ENCODE measurements around the gene IFNA2.

The IFNA2 gene

GRCh38 chr9:21357479-21358460 lies 27.4 kb downstream of the IFNA2 start:
- TF ChIP-seq MAX (IDR thresholded peaks at IDR 0.05) (no peak), CEBPB (IDR thresholded peaks at IDR 0.05) (no peak), TEAD4 (IDR thresholded peaks at IDR 0.05) (no peak), NFIC (IDR thresholded peaks at IDR 0.05) (no peak), REST (IDR thresholded peaks at IDR 0.05; ENCODE audit: low read depth) (no peak), YY1 (IDR thresholded peaks at IDR 0.05; ENCODE audit: low read depth) (no peak), FOXM1 (IDR thresholded peaks at IDR 0.05; ENCODE audit: borderline replicate concordance, low read depth) (no peak)

- TF ChIP-seq FOXM1 (IDR thresholded peaks at IDR 0.05; ENCODE audit: borderline replicate concordance, low read depth) (no peak), RAD21 (IDR thresholded peaks at IDR 0.05; ENCODE audit: low read depth) (no peak), TEAD4 (IDR thresholded peaks at IDR 0.05) (no peak), EGR1 (IDR thresholded peaks at IDR 0.05) (no peak), ZBTB7A (IDR thresholded peaks at IDR 0.05; ENCODE audit: low read depth) (no peak), CREB1 (IDR thresholded peaks at IDR 0.05; ENCODE audit: low read depth) (no peak), YY1 (IDR thresholded peaks at IDR 0.05; ENCODE audit: low read depth) (no peak)
These were observed 34.4 kb downstream of the IFNA2 start, which contains the start of gene IFNA6 for GRCh38 chr9:21350787-21351186. Gene IFNA6 (minus strand): TSS chr9:21350887. CDS start chr9:21350887, 0 bp downstream.

- TF ChIP-seq TEAD4 (IDR thresholded peaks at IDR 0.05) = no peak
- TF ChIP-seq EP300 (IDR thresholded peaks at IDR 0.05; ENCODE audit: borderline replicate concordance) = no peak
- TF ChIP-seq ZBTB7A (IDR thresholded peaks at IDR 0.05; ENCODE audit: low read depth) = no peak
- TF ChIP-seq USF1 (IDR thresholded peaks at IDR 0.05) = no peak
- TF ChIP-seq TCF12 (IDR thresholded peaks at IDR 0.05; ENCODE audit: low read depth) = no peak
- no peak for TF ChIP-seq REST (IDR thresholded peaks at IDR 0.05; ENCODE audit: low read depth)
- no peak for TF ChIP-seq RAD21 (IDR thresholded peaks at IDR 0.05; ENCODE audit: low read depth)
- no peak for TF ChIP-seq EGR1 (IDR thresholded peaks at IDR 0.05)
- TF ChIP-seq MAX (IDR thresholded peaks at IDR 0.05) = no peak
- no peak for TF ChIP-seq NFIC (IDR thresholded peaks at IDR 0.05)
- TF ChIP-seq CEBPB (IDR thresholded peaks at IDR 0.05) = no peak
- TF ChIP-seq FOXM1 (IDR thresholded peaks at IDR 0.05; ENCODE audit: borderline replicate concordance, low read depth) = no peak
- no peak for TF ChIP-seq YY1 (IDR thresholded peaks at IDR 0.05; ENCODE audit: low read depth)
- no peak for TF ChIP-seq TAF1 (IDR thresholded peaks at IDR 0.05; ENCODE audit: low read depth)
These were observed 36.7 kb downstream of the IFNA2 start for GRCh38 chr9:21348430-21348970.

- TF ChIP-seq RAD21 (IDR thresholded peaks at IDR 0.05; ENCODE audit: low read depth) (no peak), EGR1 (IDR thresholded peaks at IDR 0.05) (no peak), EP300 (IDR thresholded peaks at IDR 0.05; ENCODE audit: borderline replicate concordance) (no peak), NFIC (IDR thresholded peaks at IDR 0.05) (no peak), TEAD4 (IDR thresholded peaks at IDR 0.05) (no peak), CREB1 (IDR thresholded peaks at IDR 0.05; ENCODE audit: low read depth) (no peak), MAX (IDR thresholded peaks at IDR 0.05) (no peak), USF1 (IDR thresholded peaks at IDR 0.05) (no peak), TAF1 (IDR thresholded peaks at IDR 0.05; ENCODE audit: low read depth) (no peak), TCF12 (IDR thresholded peaks at IDR 0.05; ENCODE audit: low read depth) (no peak), YY1 (IDR thresholded peaks at IDR 0.05; ENCODE audit: low read depth) (no peak)
These were observed 44.5 kb downstream of the IFNA2 start for GRCh38 chr9:21340735-21341134.

GRCh38 chr9:21336457-21336856 lies 48.7 kb downstream of the IFNA2 start:
- TF ChIP-seq MAX (IDR thresholded peaks at IDR 0.05) = no peak
- no peak for TF ChIP-seq TEAD4 (IDR thresholded peaks at IDR 0.05)
- no peak for TF ChIP-seq TCF12 (IDR thresholded peaks at IDR 0.05; ENCODE audit: low read depth)
- no peak for TF ChIP-seq EGR1 (IDR thresholded peaks at IDR 0.05)
